ENCODE measurements around the gene HMGXB4. TPM values are rescaled to one million over a fixed set of nuclear protein-coding genes. Genes with fewer than 3 reads are reported as not detected.

The HMGXB4 gene
- total and polyA plus RNA-seq, 2 of the 4 experiments (the other 2 are of a cell fraction) = 11.8 to 18.5 TPM

DNA sequence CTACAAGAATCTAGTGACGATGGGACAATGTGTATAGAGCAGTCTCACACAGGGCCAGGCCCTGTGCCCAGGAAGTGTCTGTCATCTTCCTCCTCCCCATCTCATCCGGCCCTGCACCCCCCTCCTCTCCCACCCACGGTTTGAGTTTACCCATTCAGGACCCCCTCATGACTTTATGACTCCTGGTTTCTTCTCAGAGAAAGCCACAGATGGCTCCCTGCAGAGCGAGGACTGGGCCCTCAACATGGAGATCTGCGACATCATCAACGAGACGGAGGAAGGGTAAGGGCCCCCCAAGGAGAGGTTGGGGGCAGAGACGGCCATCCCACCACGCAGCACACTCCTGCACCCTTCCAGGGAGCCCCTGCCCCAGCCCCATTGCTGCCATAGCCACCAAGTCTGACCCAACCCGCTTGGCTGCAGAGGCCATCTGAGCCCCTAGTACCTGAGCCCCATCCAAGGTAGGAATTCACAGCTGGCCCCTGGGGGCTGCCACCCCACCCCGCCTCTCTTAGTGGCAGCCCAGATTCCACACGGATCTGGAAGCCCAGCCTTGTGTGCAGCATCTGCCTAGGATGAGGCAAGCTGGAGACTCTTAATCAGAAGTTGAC lies 60.5 kb downstream of the HMGXB4 start:
- ChIA-PET CTCF (no interaction called here), POLR2A (ENCODE audit: unreplicated experiment) (no interaction called here)
- Histone ChIP-seq H4K20me1 (ENCODE audit: insufficient read depth, low read length) (peaks cover 63% of the 10 kb centered on the region), H3K4me3 (ENCODE audit: insufficient read depth, low read depth, low read length) (no peak overlapping the region), H3K27me3 (ENCODE audit: control insufficient read depth, insufficient read depth, low read length) (no peaks in the 10 kb centered on the region), H3K9ac (ENCODE audit: low read depth, low read length) (no peak overlapping the region), H3K56ac (ENCODE audit: extremely low read depth, insufficient read depth, low read length) (no peak overlapping the region), H3K9me1 (ENCODE audit: insufficient read depth, low read length) (peaks cover 18% of the 10 kb centered on the region), H3K79me1 (ENCODE audit: low read depth in 1 of 2, low read length in 2 of 2) (peaks cover 13 to 71% of the 10 kb centered on the region in 2 experiments; a peak in 3 of 4 replicates), H3K36me3 (ENCODE audit: control insufficient read depth, insufficient read depth, low read length) (peaks cover 40% of the 10 kb centered on the region), H2AK5ac (ENCODE audit: low read depth, low read length) (no peak overlapping the region), H4K91ac (ENCODE audit: insufficient read depth, low read depth, low read length) (no peak overlapping the region), H4K5ac (ENCODE audit: low read depth, low read length) (no peak overlapping the region), H2BK5ac (ENCODE audit: low read depth, low read length, poor library complexity, severe bottlenecking) (no peak overlapping the region), H4K8ac (ENCODE audit: low read depth in 2 of 2, low read length in 2 of 2) (no peak overlapping the region), H2AK9ac (replicated peaks; ENCODE audit: low read depth, low read length, poor library complexity) (no peak overlapping the region), H3K4me2 (ENCODE audit: low read depth, low read length) (no peak overlapping the region), H2BK15ac (ENCODE audit: low read depth, low read length) (no peak overlapping the region), H3K4ac (ENCODE audit: low read depth, low read length) (no peak overlapping the region), H3K14ac (replicated peaks; ENCODE audit: low read depth, low read length) (no peak overlapping the region), H3K27ac (ENCODE audit: insufficient read depth, low read length) (no peak overlapping the region), H3K9me3 (ENCODE audit: control insufficient read depth, insufficient read depth, low read length) (no peaks in the 10 kb centered on the region), H3K4me1 (ENCODE audit: control insufficient read depth, insufficient read depth, low read length) (peaks cover 7% of the 10 kb centered on the region), H2BK120ac (ENCODE audit: low read depth, low read length) (no peak overlapping the region), H2BK20ac (ENCODE audit: low read depth, low read length) (no peak overlapping the region), H3K23ac (ENCODE audit: low read depth, low read length) (no peak overlapping the region), H2AFZ (replicated peaks; ENCODE audit: low read length, poor library complexity) (no peak overlapping the region), H3K18ac (ENCODE audit: low read depth, low read length) (no peak overlapping the region)
- 80% methylated on average over 3 of the region's 12 CpGs; no CpG with 5 or more reads in 1 of the 2 experiments for WGBS, 2 experiments (ENCODE audit: extremely low coverage in 2 of 2, insufficient read length in 1 of 2)
- dilution Hi-C loops (cut with HindIII; ENCODE audit: low sequenced_read_pairs, unreplicated experiment) = no loop called here
- in situ Hi-C loops (cut with MboI; ENCODE audit: low sequenced_read_pairs) = loop anchor here (25.0 kb wide), 1 partner anchor 1195 kb away; the partner anchor contains the start of gene FOXRED2
- DNase-seq (no peak), ATAC-seq (ENCODE audit: low read depth) (no peak)
- BruUV-seq (replicated peaks) = no TSS peak
- TF ChIP-seq MXI1 (IDR thresholded peaks at IDR 0.05; ENCODE audit: borderline replicate concordance, low read depth, low read length) (no peak), MAFK (IDR thresholded peaks at IDR 0.05; ENCODE audit: low read depth, low read length) (no peak), NFE2L2 (IDR thresholded peaks at IDR 0.05; ENCODE audit: low read depth, low read length) (no peak), RAD21 (IDR thresholded peaks at IDR 0.05; ENCODE audit: low read length) (no peak), SMC3 (IDR thresholded peaks at IDR 0.05; ENCODE audit: low read depth, low read length) (no peak), RCOR1 (IDR thresholded peaks at IDR 0.05; ENCODE audit: insufficient replicate concordance, low read length) (no peak), RFX5 (IDR thresholded peaks at IDR 0.05; ENCODE audit: low read depth, low read length) (no peak), FOS (IDR thresholded peaks at IDR 0.05; ENCODE audit: low read depth, low read length) (no peak), MAZ (IDR thresholded peaks at IDR 0.05; ENCODE audit: borderline replicate concordance, low read depth, low read length) (no peak)
- TF ChIP-seq, protein P1, sequence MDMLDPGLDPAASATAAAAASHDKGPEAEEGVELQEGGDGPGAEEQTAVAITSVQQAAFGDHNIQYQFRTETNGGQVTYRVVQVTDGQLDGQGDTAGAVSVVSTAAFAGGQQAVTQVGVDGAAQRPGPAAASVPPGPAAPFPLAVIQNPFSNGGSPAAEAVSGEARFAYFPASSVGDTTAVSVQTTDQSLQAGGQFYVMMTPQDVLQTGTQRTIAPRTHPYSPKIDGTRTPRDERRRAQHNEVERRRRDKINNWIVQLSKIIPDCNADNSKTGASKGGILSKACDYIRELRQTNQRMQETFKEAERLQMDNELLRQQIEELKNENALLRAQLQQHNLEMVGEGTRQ (IDR thresholded peaks at IDR 0.05; ENCODE audit: low read depth, low read length) = no peak
- TF ChIP-seq, protein P2, sequence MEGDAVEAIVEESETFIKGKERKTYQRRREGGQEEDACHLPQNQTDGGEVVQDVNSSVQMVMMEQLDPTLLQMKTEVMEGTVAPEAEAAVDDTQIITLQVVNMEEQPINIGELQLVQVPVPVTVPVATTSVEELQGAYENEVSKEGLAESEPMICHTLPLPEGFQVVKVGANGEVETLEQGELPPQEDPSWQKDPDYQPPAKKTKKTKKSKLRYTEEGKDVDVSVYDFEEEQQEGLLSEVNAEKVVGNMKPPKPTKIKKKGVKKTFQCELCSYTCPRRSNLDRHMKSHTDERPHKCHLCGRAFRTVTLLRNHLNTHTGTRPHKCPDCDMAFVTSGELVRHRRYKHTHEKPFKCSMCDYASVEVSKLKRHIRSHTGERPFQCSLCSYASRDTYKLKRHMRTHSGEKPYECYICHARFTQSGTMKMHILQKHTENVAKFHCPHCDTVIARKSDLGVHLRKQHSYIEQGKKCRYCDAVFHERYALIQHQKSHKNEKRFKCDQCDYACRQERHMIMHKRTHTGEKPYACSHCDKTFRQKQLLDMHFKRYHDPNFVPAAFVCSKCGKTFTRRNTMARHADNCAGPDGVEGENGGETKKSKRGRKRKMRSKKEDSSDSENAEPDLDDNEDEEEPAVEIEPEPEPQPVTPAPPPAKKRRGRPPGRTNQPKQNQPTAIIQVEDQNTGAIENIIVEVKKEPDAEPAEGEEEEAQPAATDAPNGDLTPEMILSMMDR (conservative IDR thresholded peaks at IDR 0.05; ENCODE audit: low read depth, low read length) = no peak
- intact Hi-C loops (cut with micrococcal nuclease) = no loop called here

Measured in IMR-90 (cell line).